GM19463 (cell line): ENCODE results near the gene CISTR.
"Not testable (repeated sequence)": the region's sequence is repeated elsewhere in the genome, so short reads cannot be mapped to it uniquely, and the experiment has no call there.

Source experiments
- ATAC-seq: cut with Tn5 transposase; IDR thresholded peaks from one replicate; pipeline ENCODE4 v1.9.1; 2021; ENCODE audit warnings: mild to moderate bottlenecking, moderate library complexity; ENCODE audit not compliant: unreplicated experiment

Gene CISTR

DNA sequence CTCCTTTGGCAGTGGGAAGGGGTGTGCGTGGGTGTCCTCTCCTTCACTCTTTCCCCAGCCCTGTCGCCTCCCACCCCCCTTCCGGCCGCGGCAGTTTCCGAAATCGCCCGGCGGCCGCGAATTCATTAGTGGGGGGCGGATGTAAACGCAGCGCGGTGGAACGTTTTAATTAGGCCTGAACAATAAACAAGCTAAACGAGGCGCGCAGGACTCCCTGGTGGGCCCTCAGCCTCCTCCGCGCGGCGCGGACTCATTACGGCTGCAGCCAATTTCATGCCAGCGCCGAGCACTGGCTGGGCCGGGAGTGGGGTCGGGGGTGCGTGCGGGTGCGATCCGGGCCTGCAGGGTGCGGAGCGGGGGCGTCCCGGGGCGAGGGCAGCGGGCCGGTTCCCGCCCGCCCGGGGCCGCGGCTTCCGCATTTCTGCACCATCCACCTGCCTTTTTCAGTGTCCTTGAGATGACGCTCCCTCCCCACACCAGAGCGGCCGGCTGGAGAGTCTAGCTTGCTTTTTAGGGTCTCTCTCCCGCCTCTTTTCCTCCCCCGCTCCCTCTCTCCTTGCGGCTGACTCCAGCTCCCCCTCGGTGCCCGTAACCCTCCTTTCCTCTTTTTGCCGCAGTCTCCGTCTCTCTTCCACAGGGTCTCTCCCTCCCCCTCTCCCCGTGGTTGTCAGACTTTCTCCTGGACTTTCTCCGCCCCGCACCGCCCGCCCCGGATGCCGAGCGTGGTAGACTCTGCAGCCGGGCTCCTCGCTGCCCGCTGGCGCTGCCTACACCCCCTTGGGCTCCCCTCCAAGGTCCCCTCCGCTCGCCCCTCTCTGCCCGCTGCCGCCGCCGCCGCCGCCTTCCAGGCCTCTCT, at the start of gene CISTR:
Gene CISTR, minus strand, starts transcription at position 644 of the 856 bp plus-strand sequence.
- no peak for ATAC-seq

DNA sequence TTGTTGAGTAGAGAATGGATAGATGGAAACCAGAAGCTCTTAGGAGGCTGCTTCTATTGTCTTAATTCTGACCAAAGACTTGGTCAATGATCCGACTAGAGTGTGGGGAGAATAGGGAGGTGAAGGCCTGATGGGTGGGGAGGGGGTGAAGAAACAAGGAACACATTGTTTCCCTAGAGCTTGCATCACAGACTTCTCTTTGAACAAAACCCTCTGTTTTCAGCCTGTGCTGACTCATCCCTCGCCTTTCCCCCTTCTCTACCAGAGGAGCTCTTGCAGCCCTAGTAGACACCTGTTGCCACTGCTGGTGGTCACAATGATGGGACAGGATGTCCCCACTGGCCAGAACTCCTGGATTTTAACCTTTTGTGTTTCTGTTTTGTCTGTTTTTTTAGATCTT, 46.8 kb upstream of the CISTR start:
- ATAC-seq = peak; percentile 87

DNA sequence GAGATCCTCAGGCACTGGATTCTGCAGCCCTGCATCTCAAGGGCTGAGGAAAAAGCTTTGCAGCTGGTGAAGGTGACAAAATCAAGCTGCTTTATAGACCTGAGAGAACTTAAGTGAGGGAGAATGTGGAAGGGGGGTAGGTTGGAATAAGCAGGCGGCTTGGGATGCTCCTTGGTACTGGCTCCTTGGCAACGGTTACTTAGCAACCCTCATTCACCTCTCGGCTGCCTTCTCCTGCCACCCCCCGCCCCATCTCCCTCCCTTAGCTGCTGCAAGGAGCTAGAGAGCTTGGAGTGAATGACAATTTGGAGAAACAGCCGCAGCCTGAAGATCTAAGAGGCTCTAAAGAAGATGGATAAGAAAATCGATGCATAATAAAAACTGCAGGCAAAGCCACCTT, 44.1 kb upstream of the CISTR start:
- ATAC-seq = no peak

DNA sequence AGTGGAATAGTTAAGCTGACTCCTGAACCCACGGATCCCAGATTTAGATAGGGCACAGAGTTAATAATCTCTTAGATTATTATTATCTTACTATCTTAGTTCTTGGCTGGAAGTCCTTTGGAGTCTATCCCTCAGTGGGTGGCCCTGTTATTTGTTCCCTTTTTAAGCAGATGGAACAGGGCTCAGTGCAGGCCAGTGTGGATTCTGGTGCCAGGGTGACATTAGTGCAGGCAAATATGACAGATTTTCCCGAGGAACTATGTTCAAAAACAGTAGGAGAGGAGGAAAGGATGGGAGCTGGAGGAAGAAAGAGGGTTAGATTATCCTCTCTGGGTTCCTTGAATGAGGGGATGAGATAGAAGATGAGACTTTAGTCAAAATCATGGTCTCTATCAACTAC, 41.4 kb upstream of the CISTR start:
- ATAC-seq = no peak

DNA sequence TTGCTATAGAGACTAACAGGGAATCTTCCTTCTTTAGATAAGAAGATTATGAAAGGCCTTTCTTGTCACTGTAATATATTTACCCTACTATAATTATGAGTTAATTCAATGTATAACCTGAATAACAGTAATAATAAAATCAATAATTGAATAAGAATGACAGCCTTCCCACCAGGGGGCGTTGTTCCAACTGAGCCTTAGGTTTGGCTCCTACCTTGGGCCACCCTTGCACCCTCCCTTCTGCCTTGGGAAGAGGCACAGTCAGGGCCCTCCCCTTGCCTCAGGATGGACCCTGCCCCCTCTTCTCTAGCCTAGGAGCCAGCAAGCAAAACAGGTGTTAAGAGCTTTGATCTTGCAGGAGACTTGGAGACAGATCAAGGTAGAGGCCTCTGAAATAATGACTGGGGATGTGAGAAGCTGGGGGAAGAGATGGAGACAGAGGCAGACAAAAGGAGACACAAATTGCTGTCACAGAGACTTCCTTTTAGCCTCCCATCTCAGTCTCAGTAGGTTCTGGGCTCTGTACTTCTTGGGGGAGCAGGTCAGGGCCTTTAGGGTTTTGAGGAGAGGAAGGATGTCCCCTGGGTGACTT, 40.1 kb upstream of the CISTR start:
- ATAC-seq = no peak

DNA sequence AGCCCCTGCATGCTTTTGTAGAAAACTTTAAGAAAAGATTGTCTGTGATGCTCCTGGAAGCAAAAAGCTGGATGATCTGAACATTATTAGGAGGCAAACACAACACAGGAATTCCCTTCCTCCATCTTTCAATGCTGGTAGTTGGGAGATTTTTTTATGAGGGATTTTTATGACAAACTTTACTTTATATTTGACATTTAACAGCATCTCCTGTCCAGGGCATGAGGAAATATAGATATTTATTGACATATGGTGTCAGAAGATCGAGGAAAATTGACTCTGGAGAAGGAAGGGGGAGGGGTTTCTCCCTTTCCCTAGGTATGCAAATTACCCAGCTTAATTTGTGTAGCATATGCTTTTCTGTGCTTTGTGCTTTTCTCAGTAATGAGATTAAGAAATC, 37.8 kb upstream of the CISTR start:
- no peak for ATAC-seq

DNA sequence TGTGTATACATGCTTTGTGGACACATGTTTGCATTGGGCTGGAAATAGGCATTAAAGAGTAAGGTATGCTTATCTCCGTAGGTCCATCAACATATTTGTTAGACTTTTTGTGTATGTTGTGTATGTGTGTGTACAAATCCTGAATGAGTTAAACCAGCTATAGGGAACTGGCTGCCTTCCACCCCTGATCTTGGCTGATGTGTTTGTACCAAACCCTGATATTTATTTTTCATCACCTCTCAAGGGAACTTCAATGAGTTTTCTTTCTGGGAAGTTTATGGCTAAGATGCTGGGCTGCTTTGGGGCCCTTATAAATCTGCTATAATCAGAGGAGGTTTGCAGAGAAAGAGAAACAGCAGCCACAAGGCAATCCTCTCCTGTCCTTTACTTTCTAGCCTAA, 37.1 kb upstream of the CISTR start:
- no peak for ATAC-seq

DNA sequence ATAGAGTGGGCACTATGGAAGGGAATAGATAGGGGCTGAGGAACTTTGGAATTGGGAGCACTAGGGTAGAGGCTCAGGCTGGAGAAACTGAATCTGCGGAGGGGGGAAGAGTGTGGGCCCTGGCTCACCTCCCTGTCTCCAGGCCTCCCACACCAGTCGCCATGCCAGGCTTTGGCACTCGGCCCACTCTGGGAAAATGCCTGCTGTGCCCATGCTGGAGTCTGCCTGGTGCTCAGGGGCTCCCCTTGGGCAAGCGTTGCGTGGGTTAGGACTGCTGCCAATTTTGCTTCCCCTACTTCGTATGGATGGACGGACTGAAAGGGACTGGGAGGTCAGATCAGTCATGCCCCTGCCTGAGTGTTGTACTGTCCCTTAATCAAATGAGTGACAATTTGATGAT, 34.6 kb upstream of the CISTR start:
- no peak for ATAC-seq

DNA sequence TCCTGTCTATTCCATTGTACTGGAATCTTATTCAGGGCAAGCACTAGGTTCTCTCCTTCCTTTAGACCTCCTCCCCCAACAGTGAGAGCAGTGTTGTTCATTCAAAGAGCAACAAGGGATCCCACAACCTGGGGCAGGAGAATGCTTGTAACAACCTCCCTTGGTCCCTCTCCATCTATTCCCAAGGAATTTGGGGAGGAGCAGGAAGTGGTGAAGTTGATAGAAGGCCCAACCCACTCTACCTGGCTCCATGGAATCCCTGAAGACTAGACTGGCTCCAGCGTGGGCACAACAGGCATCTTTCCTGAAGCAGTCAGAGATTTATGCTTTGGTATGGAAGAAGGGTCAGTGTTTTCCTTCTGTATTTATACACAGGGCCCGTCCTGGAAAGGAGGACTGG, 33.4 kb upstream of the CISTR start:
- ATAC-seq = no peak

DNA sequence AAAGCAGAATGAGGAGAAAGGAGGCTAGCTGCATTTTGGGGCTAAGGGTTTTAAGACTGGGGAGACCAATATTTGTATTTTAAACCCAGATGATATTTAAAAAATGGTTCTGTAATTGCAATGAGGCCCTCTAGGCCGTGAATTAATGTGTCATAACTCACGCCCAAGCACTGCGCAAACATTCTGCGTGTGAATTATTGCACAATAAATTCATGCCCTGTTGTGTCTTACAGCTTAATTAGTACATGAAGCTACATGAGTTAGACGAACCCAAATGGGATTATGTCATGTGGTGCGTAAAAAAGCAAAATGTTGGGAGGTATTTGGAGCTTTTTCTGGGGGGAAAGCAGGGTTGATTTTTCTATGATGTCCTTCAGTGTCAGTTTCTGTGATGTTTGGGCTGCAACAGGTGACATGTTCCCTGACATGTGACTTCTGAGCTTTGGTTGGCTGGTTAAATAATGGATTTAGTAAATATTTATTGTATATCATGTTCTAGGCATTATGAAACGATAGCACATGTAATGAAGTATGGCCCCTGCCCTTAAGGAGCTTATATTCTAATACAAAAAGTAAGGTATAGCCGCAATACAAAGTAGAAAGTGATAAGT, 30.4 kb upstream of the CISTR start:
- no peak for ATAC-seq

DNA sequence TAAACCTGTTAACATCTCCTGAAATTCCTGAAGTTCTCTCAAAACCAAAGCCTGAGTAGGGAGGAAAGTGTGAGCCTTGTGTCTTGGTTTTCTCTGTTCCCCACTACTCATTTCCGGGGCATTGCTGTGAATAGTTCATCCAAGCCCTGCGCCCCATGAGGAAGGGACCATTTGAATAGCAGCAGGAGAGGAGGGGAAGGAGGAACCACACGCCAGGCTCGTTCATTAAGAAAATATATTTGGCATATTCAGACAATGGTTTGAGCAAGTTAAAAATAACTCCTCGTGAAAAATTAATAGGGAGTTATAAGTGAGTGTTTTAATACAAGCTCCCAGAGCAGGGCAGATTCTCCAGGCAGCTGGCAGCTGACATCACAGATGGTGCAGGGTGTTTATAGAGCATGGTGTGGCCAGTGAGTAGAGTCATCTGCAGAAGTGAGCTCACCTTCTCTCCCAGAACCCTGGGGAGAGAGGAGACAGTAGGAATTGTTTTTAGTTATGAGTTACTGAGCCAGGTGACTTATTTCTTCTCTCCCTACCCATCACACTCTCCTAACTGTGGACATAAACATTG, 29.5 kb upstream of the CISTR start:
- ATAC-seq = no peak

DNA sequence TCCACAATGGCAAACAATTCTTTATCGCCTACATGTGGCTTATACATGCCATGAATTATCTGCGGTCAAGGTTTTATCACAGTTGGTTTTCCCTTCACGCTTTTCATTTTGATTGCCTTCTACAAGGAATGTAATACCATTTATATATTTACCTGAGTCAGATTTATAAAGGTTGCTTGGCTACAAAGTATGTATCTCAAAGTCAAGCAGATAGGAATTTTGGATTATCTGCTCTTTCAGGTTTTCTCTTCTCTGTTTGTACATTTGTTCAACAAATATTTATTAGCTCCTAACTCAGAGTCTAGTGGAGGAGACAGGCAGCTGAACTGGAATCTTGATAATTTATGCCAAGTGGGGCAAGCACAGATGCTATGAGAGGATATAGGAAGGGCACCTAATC, 28.5 kb upstream of the CISTR start:
- no peak for ATAC-seq

DNA sequence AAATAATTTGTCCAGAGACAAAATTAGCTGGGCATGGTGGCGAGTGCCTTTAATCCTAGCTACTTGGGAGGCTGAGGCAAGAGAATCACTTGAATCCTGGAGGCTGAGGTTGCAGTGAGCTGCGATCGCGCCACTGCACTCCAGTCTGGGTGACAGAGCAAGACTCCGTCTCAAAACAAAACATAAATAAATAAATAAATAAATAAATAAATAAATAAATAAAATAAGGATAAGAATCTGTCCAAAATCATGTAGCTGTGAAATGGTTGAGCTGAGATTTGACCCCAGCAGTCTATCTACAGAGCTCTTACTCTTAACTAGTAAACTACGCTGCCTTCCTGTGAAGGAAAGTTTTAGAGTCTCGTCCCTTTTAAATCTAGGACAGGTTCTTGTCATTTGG, 27.9 kb upstream of the CISTR start:
- not testable (repeated sequence) for ATAC-seq

DNA sequence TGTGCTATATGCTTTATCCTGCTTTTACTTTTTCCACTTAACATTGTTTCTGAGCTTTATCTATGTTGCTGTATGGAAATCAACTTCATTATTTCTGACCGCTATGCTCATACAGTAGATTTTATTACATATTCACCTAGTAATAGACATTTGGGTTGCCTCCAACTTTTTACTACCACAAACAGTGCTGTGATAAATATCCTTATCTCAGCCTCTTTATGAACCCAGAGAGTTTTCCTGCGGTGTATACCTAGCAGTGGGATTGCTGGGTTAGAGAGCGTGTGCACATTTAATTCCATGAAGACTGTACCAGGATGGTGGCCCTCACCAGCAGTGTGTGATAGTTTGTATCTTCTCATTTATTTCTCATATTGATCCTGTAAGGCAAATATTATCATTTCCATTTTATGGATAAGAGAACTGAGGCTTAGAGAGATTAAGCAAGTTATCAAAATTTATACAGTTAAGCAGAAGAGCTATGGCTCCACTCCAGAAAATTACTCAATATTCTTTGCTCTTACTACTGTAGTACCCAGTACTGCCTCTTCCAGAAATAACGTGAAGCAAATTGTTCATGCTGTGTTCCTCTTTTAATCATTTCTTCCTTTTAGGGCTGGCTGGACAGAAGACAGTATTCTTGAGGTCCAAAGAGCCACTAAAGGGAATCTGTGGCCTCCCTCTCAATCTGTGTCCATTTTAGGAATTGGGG, 26.3 kb upstream of the CISTR start:
- no peak for ATAC-seq

DNA sequence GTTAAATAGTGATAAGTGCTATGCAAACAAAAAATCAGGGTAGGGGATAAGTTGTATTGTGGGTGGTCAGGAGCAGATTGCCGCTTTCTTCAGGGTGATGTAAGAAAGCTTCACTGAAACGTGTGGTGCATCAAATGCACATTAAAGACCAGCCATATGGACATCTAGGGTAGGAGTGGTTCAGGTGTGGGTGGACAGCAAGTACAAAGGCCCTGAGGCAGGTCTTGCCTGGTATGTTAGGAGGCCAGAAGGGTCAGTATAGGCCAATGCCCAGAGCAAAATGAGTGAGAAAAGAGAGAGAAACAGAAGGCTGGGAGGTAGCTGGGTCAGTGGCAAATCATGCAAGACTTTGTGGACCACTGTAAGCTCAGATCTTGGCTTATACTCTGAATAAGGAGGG, 25.6 kb upstream of the CISTR start:
- no peak for ATAC-seq

DNA sequence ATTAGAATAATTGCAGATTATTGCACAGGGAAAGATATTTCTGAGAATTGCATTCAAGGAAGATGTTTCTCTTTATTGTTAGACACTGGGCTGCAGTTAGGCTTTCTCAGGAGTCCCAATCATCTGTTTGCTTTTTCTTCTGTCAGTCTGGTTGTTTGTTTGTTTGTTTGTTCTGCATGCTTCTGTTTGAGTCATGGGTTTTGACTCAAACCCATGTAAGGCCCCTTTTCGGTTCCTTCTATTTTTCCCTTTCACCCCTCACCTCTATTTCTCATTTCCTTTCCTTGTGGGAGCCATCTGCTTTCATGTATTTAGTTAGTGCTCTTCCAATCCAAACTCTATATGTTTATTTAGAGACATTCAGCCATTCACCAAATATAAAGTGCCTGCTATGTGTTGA, 25.1 kb upstream of the CISTR start:
- no peak for ATAC-seq

DNA sequence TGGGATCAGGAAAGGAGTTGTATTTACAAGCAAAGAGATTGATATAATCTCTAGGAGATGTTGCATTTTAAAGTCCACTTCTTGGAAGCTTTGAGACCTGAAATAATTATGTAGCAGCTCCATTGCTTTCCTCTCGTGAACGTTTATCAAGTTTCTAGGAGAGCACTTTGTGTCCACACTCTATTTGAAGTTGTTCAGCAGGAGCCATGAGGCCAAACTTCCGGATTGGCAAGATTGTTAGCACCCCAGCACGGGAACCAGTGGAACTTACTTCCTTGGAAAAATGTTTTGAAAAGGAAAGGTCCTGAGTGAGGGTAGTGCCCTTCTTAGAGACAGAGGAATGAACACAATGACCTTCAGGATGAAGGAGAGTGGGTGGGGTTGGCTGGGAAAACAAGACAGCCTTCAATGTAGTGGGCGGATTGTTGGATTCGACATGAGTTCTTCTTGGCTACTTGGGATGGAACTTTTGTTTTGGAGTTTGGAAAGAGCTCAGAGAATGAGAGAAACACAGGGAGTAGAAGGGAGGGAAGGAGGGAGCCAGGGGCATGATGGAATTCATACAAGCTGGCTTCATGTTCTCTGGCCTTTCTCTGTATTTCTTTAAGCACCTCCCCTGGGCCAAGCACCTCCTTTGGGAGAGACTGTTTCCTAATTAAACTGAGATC, 23.8 kb upstream of the CISTR start:
- no peak for ATAC-seq

DNA sequence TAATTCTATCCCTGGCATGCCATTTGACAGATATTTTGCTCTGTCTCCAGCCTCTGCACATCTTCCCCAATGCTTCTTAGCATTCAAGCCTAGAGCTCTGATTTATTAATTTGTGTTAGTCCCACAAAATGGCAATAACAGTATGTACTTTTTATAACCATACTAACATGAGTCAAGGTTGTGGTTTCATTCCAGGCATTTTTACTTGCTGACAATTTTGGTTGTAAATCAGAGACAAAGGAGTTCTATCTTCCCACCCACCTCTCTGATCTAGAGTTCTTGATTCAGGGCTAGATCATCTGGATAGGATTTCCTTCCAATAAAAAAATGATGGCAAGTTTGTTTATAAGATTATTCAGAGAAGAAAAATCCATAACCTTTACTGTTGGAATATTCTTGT, 18.5 kb upstream of the CISTR start:
- no peak for ATAC-seq

DNA sequence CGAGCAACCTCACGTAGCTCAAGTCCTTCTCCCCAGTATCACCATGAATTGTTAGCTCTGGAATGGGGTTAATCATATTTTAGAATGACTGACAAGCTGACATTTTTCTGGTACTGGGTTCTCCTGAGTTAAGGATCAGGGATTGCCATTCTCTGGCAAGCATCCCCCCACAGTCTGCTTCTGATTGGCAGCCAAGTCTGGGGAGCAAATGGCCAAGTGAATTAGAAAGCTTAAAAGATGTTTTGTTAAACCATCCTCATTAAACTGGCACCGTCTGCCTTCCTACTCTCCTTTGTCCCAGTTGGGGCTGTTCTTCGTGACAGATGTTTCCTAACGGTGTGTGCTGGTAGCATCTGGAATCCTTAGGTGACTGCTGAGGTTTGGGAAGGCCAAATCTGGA, 17.2 kb upstream of the CISTR start:
- ATAC-seq = no peak

DNA sequence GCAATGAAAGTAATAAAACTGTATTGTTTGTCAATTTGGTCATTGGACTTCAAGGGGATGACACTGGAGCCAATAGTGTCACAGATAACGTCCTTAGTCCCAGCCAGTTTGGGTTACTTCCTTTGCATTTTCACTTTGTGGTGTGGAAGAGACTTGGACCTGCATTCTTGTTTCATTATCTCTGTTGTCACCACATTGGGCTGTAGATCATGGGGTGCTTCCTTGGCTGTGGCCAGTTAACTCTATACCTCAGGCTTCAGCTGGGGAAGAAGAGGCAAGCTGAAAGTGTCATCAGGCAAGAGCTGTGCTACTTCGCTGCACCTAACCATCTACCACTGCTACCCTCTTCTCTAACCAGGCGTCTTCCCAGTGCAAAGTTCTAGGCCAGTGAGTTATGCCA, 15.1 kb upstream of the CISTR start:
- no peak for ATAC-seq

DNA sequence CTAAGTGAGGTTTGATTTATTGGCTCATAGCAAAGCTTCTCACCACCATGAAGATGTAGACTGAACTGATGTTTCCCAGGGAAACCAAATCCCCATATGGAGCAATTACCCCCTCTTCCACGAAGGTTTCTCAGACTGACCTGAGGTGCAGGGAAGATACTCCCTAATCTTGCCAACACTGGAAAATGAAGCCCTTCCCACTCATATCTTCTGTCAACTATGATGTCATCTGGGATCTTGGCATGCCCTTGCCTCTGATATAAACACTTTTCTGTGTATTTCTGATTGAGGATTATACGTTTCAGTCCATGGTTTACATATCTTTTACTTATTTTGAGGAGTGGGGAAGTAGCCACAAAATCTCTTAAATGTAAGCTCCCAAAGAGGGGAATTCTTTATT, 14.1 kb upstream of the CISTR start:
- ATAC-seq = no peak
